Keratinocyte (primary cell): ENCODE data around the gene ST6GALNAC5. TPM values are rescaled to one million over a fixed set of nuclear protein-coding genes. Genes with fewer than 3 reads are reported as not detected.

Experiments used
- DNase-seq: peaks from one replicate; pipeline ENCODE4 v3.0.0-alpha.2; 2011; ENCODE audit warnings: low read depth, missing footprints, low spot score
- FAIRE-seq: peaks from 2 replicates; lab custom pipeline; 2011; peaks lifted over from hg19 to GRCh38; lab: Jason Lieb, UNC
- H2AFZ ChIP-seq: 2 replicates; pipeline ENCODE4 v1.6.0; 2012; ENCODE audit warnings: low read length, control low read depth, inconsistent platforms; ENCODE audit not compliant: control insufficient read depth
- H3K27ac ChIP-seq: 2 replicates; pipeline ENCODE4 v1.5.1; 2011; ENCODE audit warnings: low read length; ENCODE audit not compliant: control insufficient read depth, insufficient read depth
- H3K27me3 ChIP-seq: 3 replicates; pipeline ENCODE4 v1.6.0; 2011; ENCODE audit warnings: low read length; ENCODE audit not compliant: control insufficient read depth, insufficient read depth; ENCODE audit errors: extremely low read depth
- H3K36me3 ChIP-seq, 2 experiments: 2 replicates in 1 of 2; 3 replicates in 1 of 2; pipeline ENCODE4 v1.5.1; 2011; ENCODE audit warnings: low read length in 2 of 2, mild to moderate bottlenecking in 1 of 2; ENCODE audit not compliant: control insufficient read depth in 2 of 2, insufficient read depth in 2 of 2; ENCODE audit errors: extremely low read depth in 1 of 2
- H3K4me1 ChIP-seq: 3 replicates; pipeline ENCODE4 v1.5.1; 2011; ENCODE audit warnings: low read length; ENCODE audit not compliant: control insufficient read depth, insufficient read depth; ENCODE audit errors: extremely low read depth
- H3K4me2 ChIP-seq: 3 replicates; pipeline ENCODE4 v1.6.0; 2011; ENCODE audit warnings: low read depth, low read length; ENCODE audit not compliant: control insufficient read depth, insufficient read depth; ENCODE audit errors: extremely low read depth
- H3K4me3 ChIP-seq, 3 experiments: fragments of 200-600 bp in 1 of 3; sonication (generic) in 1 of 3; 2 replicates in 2 of 3; 3 replicates in 1 of 3; pipeline ENCODE4 v1.5.1; 2011 to 2016; ENCODE audit warnings: low read length in 3 of 3, mild to moderate bottlenecking in 3 of 3, control low read depth in 2 of 3, inconsistent platforms in 1 of 3, low read depth in 1 of 3, mixed read lengths in 1 of 3, mixed run types in 1 of 3, moderate library complexity in 1 of 3; ENCODE audit not compliant: control insufficient read depth in 2 of 3, insufficient read depth in 2 of 3; ENCODE audit errors: extremely low read depth in 1 of 3
- H3K79me2 ChIP-seq: 2 replicates; pipeline ENCODE4 v1.6.0; 2012; ENCODE audit warnings: low read length; ENCODE audit not compliant: control insufficient read depth, insufficient read depth
- H3K9ac ChIP-seq: 3 replicates; pipeline ENCODE4 v1.6.0; 2011; ENCODE audit warnings: low read length; ENCODE audit not compliant: control insufficient read depth, insufficient read depth; ENCODE audit errors: extremely low read depth
- H3K9me1 ChIP-seq: 3 replicates; pipeline ENCODE4 v1.6.0; 2011; ENCODE audit warnings: low read length; ENCODE audit not compliant: control insufficient read depth, insufficient read depth; ENCODE audit errors: extremely low read depth
- H3K9me3 ChIP-seq: 2 replicates; pipeline ENCODE4 v1.5.1; 2012; ENCODE audit warnings: low read depth, low read length; ENCODE audit not compliant: control insufficient read depth
- H4K20me1 ChIP-seq: 3 replicates; pipeline ENCODE4 v1.6.0; 2011; ENCODE audit warnings: low read length; ENCODE audit not compliant: control insufficient read depth, insufficient read depth; ENCODE audit errors: extremely low read depth
- CTCF ChIP-seq, 3 experiments: IDR thresholded peaks in 1 of 3; conservative IDR thresholded peaks in 1 of 3; optimal IDR thresholded peaks in 1 of 3; 2 replicates in 2 of 3; 3 replicates in 1 of 3; pipeline versions ENCODE3 to v1.5.1; 2011; ENCODE audit warnings: low read length in 3 of 3, mild to moderate bottlenecking in 3 of 3, moderate library complexity in 2 of 3, control low read depth in 1 of 3, inconsistent platforms in 1 of 3; ENCODE audit not compliant: insufficient read depth in 2 of 3; ENCODE audit errors: extremely low read depth in 1 of 3
- EZH2 ChIP-seq: IDR thresholded peaks from one replicate; pipeline ENCODE4 v1.6.1; 2012; ENCODE audit warnings: inconsistent platforms, mild to moderate bottlenecking, low read length, moderate library complexity
- dilution Hi-C: fragments of 300-500 bp; cut with MboI; formaldehyde crosslinking; loops from one replicate; pipeline ENCODE4 v1.7.0; 2020; ENCODE audit warnings: low sequenced_read_pairs; ENCODE audit not compliant: extremely low pct_ligation_motif_present
- polyA plus RNA-seq, 5 experiments: library from polyadenylated mRNA; depleted of rRNA in 3 of 5; stranded (reverse) in 3 of 5; stranded (forward) in 1 of 5; unstranded in 1 of 5; fragments of >200 nt; gene quantifications; 1 replicate in 1 of 5; 2 replicates in 3 of 5; 3 replicates in 1 of 5; pipeline versions ENCODE4 v1.2.1 to v1.2.3, GENCODE V29; 2011 to 2012; ENCODE audit warnings: missing spikeins in 2 of 5, low read depth in 1 of 5, low replicate concordance in 1 of 5

ST6GALNAC5 gene
- polyA plus RNA-seq, 1 donor (not counting 4 experiments of a cell fraction or from before 2014, with no cell fraction given), result 12.8 TPM

GRCh38 chr1:76949503-76949902, 82.2 kb downstream of the ST6GALNAC5 start:
- Histone ChIP-seq H3K27me3 (no peaks in the 10 kb centered on the region), H3K4me2 (peak overlapping the region; percentile 35), H2AFZ (no peak overlapping the region), H3K36me3 (no peaks in the 10 kb centered on the region), H3K4me3 (no peak overlapping the region), H3K9ac (no peak overlapping the region), H4K20me1 (no peaks in the 10 kb centered on the region), H3K9me3 (no peaks in the 10 kb centered on the region), H3K4me1 (peaks cover 21% of the 10 kb centered on the region), H3K79me2 (no peaks in the 10 kb centered on the region), H3K9me1 (no peaks in the 10 kb centered on the region), H3K27ac (no peak overlapping the region)
- DNase-seq, result peak; percentile 30
- peak; percentile 75 for FAIRE-seq
- dilution Hi-C loops, result no loop called here
- TF ChIP-seq CTCF (optimal IDR thresholded peaks at IDR 0.05 in 1 of 3, IDR thresholded peaks at IDR 0.05 in 1 of 3, conservative IDR thresholded peaks at IDR 0.05 in 1 of 3; ENCODE audit: extremely low read depth in 1 of 3, insufficient read depth in 2 of 3, low read length in 3 of 3) (no peak), EZH2 (no peak)

GRCh38 chr1:76950306-76950705, 83.0 kb downstream of the ST6GALNAC5 start:
- Histone ChIP-seq H3K4me1 (peaks cover 21% of the 10 kb centered on the region), H3K9me3 (no peaks in the 10 kb centered on the region), H3K4me2 (peak overlapping the region; percentile 11), H3K36me3 (no peaks in the 10 kb centered on the region), H3K9me1 (no peaks in the 10 kb centered on the region), H3K4me3 (no peak overlapping the region), H3K27ac (no peak overlapping the region), H3K9ac (no peak overlapping the region), H3K27me3 (no peaks in the 10 kb centered on the region), H2AFZ (no peak overlapping the region), H3K79me2 (no peaks in the 10 kb centered on the region), H4K20me1 (no peaks in the 10 kb centered on the region)
- no peak for TF ChIP-seq EZH2
- TF ChIP-seq CTCF (optimal IDR thresholded peaks at IDR 0.05 in 1 of 3, IDR thresholded peaks at IDR 0.05 in 1 of 3, conservative IDR thresholded peaks at IDR 0.05 in 1 of 3; ENCODE audit: extremely low read depth in 1 of 3, insufficient read depth in 2 of 3, low read length in 3 of 3), result no peak
- dilution Hi-C loops, result no loop called here
- FAIRE-seq, result no peak
- DNase-seq, result peak; percentile 28
